Neural progenitor cell (in vitro differentiated cells): Measurements from ENCODE around the gene CEND1.

ENCODE experiments used
- EZH2 ChIP-seq: fragments of 200-600 bp; sonication (generic); IDR thresholded peaks from 2 replicates; pipeline ENCODE4 v1.6.1; 2017; ENCODE audit warnings: antibody characterized with exemption, mild to moderate bottlenecking, moderate library complexity
- TF ChIP-seq, protein P1 (sequence below): fragments of 200-600 bp; sonication (generic); IDR thresholded peaks from 2 replicates; pipeline ENCODE4 v1.5.1; 2017; ENCODE audit warnings: antibody characterized with exemption, mild to moderate bottlenecking

DNA sequence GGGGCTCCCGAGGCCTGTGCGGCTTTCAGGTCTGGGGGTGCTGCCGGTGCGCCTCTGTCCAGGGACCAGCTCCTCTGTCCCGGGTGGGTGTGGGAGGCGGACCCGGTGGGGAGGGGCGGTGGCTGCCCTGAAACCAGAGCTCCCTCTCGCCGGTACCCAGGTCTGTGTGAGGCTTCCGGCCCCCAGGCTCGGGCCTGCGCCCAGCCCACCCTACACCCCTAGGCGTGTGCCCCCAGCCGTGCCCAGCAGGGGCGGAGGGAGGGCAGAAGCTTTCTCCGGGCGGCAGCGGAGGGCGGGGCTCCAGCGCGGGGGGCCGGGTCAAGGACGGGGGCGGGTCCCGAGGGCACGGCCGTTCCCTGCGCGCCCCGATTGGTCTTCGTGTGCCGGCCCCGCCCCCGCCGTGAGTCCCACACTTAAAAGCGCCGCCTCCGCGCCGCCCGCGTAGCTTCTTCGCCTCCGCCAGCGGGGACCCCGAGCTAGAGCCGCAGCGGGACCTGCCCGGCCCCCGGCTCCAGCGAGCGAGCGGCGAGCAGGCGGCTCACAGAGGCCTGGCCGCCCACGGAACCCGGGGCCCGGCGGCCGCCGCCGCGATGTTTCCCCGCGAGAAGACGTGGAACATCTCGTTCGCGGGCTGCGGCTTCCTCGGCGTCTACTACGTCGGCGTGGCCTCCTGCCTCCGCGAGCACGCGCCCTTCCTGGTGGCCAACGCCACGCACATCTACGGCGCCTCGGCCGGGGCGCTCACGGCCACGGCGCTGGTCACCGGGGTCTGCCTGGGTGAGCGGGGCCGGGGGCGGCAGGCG, 29.4 kb upstream of the CEND1 start:
- no peak for TF ChIP-seq EZH2
- TF ChIP-seq, protein P1, sequence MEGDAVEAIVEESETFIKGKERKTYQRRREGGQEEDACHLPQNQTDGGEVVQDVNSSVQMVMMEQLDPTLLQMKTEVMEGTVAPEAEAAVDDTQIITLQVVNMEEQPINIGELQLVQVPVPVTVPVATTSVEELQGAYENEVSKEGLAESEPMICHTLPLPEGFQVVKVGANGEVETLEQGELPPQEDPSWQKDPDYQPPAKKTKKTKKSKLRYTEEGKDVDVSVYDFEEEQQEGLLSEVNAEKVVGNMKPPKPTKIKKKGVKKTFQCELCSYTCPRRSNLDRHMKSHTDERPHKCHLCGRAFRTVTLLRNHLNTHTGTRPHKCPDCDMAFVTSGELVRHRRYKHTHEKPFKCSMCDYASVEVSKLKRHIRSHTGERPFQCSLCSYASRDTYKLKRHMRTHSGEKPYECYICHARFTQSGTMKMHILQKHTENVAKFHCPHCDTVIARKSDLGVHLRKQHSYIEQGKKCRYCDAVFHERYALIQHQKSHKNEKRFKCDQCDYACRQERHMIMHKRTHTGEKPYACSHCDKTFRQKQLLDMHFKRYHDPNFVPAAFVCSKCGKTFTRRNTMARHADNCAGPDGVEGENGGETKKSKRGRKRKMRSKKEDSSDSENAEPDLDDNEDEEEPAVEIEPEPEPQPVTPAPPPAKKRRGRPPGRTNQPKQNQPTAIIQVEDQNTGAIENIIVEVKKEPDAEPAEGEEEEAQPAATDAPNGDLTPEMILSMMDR: no peak
